ENCODE data around the gene C10orf88. TPM values are rescaled to one million over a fixed set of nuclear protein-coding genes. Genes with fewer than 3 reads are reported as not detected.

The C10orf88 gene
- total and polyA plus RNA-seq, 2 of the 13 experiments (the other 11 are each of a cell fraction or from before 2014, with no cell fraction given): 4.6 to 11.8 TPM

GRCh38 chr10:122911889-122912484 lies 42.0 kb downstream of the C10orf88 start (continued):
- peak; percentile 100 for TF ChIP-seq NFKBIZ (CRISPR knock-in tag; IDR thresholded peaks at IDR 0.05)
- TF ChIP-seq HHEX (CRISPR knock-in tag; IDR thresholded peaks at IDR 0.05): peak; percentile 94
- TF ChIP-seq ZNF138 (CRISPR knock-in tag; IDR thresholded peaks at IDR 0.05; ENCODE audit: low read depth): peak; percentile 100
- no peak for TF ChIP-seq CREM (IDR thresholded peaks at IDR 0.05)
- peak; percentile 86 for TF ChIP-seq CREM (CRISPR knock-in tag; IDR thresholded peaks at IDR 0.05)
- peak; percentile 98 for TF ChIP-seq HINFP (CRISPR knock-in tag; IDR thresholded peaks at IDR 0.05; ENCODE audit: low read depth)
- peak; percentile 96 for TF ChIP-seq RORA (CRISPR knock-in tag; IDR thresholded peaks at IDR 0.05)
- peak; percentile 86 for TF ChIP-seq ADNP (CRISPR knock-in tag; IDR thresholded peaks at IDR 0.05)
- TF ChIP-seq PPARG (CRISPR knock-in tag; conservative IDR thresholded peaks at IDR 0.05): peak; percentile 97
- TF ChIP-seq CREB3 (CRISPR knock-in tag; IDR thresholded peaks at IDR 0.05): peak; percentile 100
- peak; percentile 97 for TF ChIP-seq ZNF644 (CRISPR knock-in tag; IDR thresholded peaks at IDR 0.05; ENCODE audit: low read depth)
- TF ChIP-seq ZNF20 (CRISPR knock-in tag; IDR thresholded peaks at IDR 0.05): peak; percentile 99
- TF ChIP-seq ZNF761 (CRISPR knock-in tag; conservative IDR thresholded peaks at IDR 0.05): peak; percentile 99
- TF ChIP-seq ZNF687 (CRISPR knock-in tag; IDR thresholded peaks at IDR 0.05): peak; percentile 19; the same call in 1 of the 2 replicates
- TF ChIP-seq WIZ (CRISPR knock-in tag; IDR thresholded peaks at IDR 0.05): peak; percentile 100
- TF ChIP-seq ZBTB49 (CRISPR knock-in tag; IDR thresholded peaks at IDR 0.05; ENCODE audit: borderline replicate concordance): peak; percentile 100
- no peak for TF ChIP-seq MAZ (IDR thresholded peaks at IDR 0.05; ENCODE audit: borderline replicate concordance, low read depth, low read length)
- TF ChIP-seq MAZ (CRISPR knock-in tag; IDR thresholded peaks at IDR 0.05; ENCODE audit: low read depth): peak; percentile 100
- TF ChIP-seq FOXO1 (CRISPR knock-in tag; IDR thresholded peaks at IDR 0.05): peak; percentile 99
- TF ChIP-seq ONECUT2 (CRISPR knock-in tag; IDR thresholded peaks at IDR 0.05): peak; percentile 95
- TF ChIP-seq BCL3 (CRISPR knock-in tag; IDR thresholded peaks at IDR 0.05): peak; percentile 100

All from HepG2 (cell line).